NCI-H2081 treated with DMSO at 0.1 percent for 48 hours (cell line): Measurements from ENCODE around the gene PPP1R9B.

Source experiments
- DNase-seq: peaks from one replicate; lab custom pipeline; 2025; lab: John Stamatoyannopoulos, UW

The PPP1R9B gene

DNA sequence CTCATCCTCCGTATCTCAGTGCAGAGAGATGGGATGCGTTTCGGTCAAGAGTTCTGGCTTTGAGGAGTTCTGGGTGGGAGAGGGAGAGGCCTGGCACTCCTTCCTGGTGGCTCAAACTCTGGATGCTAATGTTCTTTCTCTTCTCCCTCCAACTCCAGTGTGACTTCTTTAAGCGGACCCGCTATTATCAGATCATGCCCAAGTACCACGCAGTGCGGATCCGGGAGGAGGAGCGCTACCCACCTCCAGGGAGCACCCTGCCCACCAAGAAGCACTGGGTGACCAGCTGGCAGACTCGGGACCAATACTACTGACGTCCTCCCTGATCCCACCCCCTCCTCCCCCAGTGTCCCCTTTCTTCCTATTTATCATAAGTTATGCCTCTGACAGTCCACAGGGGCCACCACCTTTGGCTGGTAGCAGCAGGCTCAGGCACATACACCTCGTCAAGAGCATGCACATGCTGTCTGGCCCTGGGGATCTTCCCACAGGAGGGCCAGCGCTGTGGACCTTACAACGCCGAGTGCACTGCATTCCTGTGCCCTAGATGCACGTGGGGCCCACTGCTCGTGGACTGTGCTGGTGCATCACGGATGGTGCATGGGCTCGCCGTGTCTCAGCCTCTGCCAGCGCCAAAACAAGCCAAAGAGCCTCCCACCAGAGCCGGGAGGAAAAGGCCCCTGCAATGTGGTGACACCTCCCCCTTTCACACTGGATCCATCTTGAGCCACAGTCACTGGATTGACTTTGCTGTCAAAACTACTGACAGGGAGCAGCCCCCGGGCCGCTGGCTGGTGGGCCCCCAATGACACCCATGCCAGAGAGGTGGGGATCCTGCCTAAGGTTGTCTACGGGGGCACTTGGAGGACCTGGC lies 61.3 kb downstream of the PPP1R9B start:
- DNase-seq, result no peak

DNA sequence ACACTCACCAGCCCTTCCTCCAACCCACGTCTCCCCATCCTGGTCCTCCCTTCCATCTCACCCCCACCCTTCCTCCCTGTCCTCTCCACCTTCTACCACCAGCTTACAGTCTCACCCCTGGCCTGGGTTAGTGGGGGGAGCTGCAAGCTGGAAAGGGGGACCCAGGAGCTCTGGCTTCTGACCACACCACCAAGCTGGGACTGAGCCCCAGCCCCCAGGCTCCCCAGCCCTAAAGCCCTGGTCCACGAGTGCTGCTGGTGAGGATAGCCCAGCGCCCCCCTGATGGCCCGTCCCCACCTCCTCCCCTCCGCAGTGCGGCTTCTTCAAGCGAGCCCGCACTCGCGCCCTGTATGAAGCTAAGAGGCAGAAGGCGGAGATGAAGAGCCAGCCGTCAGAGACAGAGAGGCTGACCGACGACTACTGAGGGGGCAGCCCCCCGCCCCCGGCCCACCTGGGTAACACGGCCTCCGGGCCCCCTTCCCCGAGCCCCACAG lies 62.5 kb downstream of the PPP1R9B start:
- no peak for DNase-seq

DNA sequence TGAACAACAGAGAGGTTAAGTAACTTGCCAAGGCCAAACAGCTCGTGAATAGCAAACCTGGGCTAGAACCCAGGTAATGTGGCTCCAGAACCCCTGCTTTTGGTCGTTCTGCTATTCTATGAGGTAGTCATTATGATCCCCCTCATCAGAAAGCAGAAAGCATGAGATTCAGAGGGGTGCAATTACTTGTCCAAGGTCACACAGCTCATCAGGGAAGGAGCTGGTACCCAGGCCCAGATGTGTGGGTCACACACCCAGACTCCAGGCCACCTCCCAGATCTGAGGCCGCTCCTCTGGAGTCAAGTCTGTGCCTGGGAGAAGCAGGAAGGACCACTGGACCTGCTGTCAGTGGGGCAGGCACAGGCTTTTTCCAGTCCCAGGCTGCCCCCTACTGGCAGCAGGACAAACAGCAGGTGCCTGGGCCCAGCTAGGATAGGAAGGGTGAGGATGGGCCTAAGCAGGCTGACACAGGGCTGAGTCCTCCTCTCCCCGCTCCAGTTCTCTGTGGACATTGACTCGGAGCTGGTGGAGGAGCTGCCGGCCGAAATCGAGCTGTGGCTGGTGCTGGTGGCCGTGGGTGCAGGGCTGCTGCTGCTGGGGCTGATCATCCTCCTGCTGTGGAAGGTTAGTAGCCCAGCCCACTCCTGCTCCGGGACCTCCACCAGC lies 63.1 kb downstream of the PPP1R9B start:
- DNase-seq, result no peak
